ENCODE measurements around the gene JMJD7.

Gene JMJD7

GRCh38 chr15:41795996-41796856 is 31.7 kb upstream of the JMJD7 start:
- Histone ChIP-seq H3K9me2 (replicated peaks; ENCODE audit: control insufficient read depth, low read length) (no peaks in the 10 kb centered on the region), H3K4me3 (ENCODE audit: low read length) (no peak overlapping the region), H3K4me1 (ENCODE audit: control insufficient read depth, low read length) (peaks cover 36% of the 10 kb centered on the region), H3K36me3 (ENCODE audit: control insufficient read depth, low read length) (no peaks in the 10 kb centered on the region), H3K4me2 (ENCODE audit: low read length) (peak overlapping the region; percentile 0; the same call in 1 of the 2 replicates), H3K79me2 (ENCODE audit: control insufficient read depth, low read length) (no peaks in the 10 kb centered on the region), H4K20me1 (ENCODE audit: control insufficient read depth, insufficient read depth, low read depth, low read length) (no peaks in the 10 kb centered on the region), H3K9me3 (ENCODE audit: control insufficient read depth, insufficient read depth, low read length) (no peaks in the 10 kb centered on the region), H3F3A (ENCODE audit: control insufficient read depth, insufficient read depth) (0 out of 2 replicates have a peak, but pooled peaks cover 2% of the 10 kb centered on the region), H3K27ac (ENCODE audit: low read depth, low read length) (no peak overlapping the region), H3K27me3 (ENCODE audit: control insufficient read depth, low read length) (no peaks in the 10 kb centered on the region)
- TF ChIP-seq, protein P1, sequence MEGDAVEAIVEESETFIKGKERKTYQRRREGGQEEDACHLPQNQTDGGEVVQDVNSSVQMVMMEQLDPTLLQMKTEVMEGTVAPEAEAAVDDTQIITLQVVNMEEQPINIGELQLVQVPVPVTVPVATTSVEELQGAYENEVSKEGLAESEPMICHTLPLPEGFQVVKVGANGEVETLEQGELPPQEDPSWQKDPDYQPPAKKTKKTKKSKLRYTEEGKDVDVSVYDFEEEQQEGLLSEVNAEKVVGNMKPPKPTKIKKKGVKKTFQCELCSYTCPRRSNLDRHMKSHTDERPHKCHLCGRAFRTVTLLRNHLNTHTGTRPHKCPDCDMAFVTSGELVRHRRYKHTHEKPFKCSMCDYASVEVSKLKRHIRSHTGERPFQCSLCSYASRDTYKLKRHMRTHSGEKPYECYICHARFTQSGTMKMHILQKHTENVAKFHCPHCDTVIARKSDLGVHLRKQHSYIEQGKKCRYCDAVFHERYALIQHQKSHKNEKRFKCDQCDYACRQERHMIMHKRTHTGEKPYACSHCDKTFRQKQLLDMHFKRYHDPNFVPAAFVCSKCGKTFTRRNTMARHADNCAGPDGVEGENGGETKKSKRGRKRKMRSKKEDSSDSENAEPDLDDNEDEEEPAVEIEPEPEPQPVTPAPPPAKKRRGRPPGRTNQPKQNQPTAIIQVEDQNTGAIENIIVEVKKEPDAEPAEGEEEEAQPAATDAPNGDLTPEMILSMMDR (IDR thresholded peaks at IDR 0.05; ENCODE audit: low read depth, low read length, poor library complexity, severe bottlenecking), result no peak
- TF ChIP-seq EZH2phosphoT487 (IDR thresholded peaks at IDR 0.05; ENCODE audit: borderline replicate concordance, low read length), result no peak

DNA sequence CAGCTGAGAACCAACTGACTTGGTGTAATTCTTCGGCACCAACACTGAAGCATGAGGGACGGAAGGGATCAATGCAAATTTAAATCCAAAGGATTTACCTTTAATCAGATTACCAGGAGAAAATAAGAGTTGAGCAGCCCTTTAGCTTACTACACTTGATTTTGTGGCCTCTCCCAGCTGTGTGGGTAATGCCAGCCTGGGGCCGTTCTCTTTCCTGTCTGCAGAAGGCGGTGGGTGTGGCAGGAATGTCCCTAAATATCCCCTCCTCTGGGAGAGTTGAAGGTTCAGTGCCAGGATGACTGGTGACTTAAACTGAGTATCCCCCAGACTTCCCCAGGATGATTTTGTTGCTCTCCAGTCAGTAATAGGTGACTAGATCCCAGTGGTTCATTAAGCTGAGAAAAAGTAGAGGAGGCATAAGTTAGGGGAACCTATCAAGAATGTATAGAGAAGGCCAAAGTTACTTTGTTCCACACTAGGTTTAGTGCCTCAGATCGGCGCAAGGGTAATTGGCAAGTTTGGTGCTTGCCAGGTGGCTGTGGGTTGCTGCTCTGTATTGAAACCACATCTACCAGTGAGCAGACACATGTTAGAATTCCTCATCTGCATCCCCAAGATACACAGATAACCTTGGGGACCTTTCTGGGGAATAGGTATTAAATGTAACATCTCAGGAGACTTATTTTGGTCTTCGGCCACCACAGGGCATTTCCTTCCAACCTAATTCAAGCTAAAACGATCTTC is 30.5 kb upstream of the JMJD7 start:
- H3K27ac ChIP-seq (ENCODE audit: low read depth, low read length), result no peak overlapping the region
- H3K4me3 ChIP-seq (ENCODE audit: low read length), result no peak overlapping the region
- H3K4me1 ChIP-seq (ENCODE audit: control insufficient read depth, low read length), result peaks cover 25% of the 10 kb centered on the region
- no peaks in the 10 kb centered on the region for H3K9me2 ChIP-seq (replicated peaks; ENCODE audit: control insufficient read depth, low read length)
- no peaks in the 10 kb centered on the region for H3K36me3 ChIP-seq (ENCODE audit: control insufficient read depth, low read length)
- 0 out of 2 replicates have a peak, but pooled peaks cover 2% of the 10 kb centered on the region for H3F3A ChIP-seq (ENCODE audit: control insufficient read depth, insufficient read depth)
- no peaks in the 10 kb centered on the region for H3K9me3 ChIP-seq (ENCODE audit: control insufficient read depth, insufficient read depth, low read length)
- no peak overlapping the region for H3K4me2 ChIP-seq (ENCODE audit: low read length)
- H4K20me1 ChIP-seq (ENCODE audit: control insufficient read depth, insufficient read depth, low read depth, low read length), result no peaks in the 10 kb centered on the region
- TF ChIP-seq EZH2phosphoT487 (IDR thresholded peaks at IDR 0.05; ENCODE audit: borderline replicate concordance, low read length), result no peak
- TF ChIP-seq, protein P1 (IDR thresholded peaks at IDR 0.05; ENCODE audit: low read depth, low read length, poor library complexity, severe bottlenecking), result no peak
- H3K79me2 ChIP-seq (ENCODE audit: control insufficient read depth, low read length), result no peaks in the 10 kb centered on the region
- H3K27me3 ChIP-seq (ENCODE audit: control insufficient read depth, low read length), result no peaks in the 10 kb centered on the region

DNA sequence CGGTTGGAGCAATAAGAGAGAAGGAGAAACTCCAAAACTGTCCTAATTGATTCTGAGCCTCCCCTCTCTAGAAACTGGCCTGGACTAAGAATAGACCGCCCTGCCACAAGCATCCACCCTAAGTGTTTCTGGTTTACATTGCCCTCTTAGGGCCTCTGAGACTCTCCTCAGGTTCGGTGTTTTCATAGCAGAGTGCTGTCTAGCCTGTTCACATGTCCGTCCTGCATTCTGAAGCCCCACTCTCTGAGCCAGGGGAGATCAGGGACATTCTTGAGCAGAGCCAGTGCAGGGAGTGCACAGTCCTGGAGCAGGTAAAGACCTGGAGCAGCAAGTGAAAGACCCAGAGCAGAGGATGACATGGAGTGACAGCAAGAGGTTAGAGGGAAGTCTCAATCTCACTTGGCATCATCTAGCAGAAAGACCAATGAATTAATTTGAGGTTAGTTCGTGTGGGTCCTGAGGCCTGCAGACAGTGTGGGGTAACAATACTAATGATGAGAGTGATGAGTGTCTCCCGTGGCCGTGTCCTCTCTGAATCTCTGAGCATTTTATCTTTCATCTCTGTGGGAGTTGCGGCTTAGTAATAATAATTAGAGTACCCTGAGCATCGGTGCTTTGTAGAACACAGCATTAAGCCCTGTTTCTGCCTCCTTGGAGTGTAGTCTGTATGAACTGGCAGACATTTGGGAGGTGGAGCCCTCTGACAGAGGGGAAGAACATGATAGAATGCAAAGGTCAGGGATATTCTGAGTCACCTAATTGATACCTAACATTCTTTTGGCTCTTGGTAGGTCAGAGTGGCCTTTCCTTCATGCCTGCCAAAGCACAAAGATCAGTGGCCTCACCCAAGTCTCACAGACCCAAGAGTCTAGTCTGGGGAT is 29.0 kb upstream of the JMJD7 start:
- H3K9me2 ChIP-seq (replicated peaks; ENCODE audit: control insufficient read depth, low read length), result no peaks in the 10 kb centered on the region
- H3F3A ChIP-seq (ENCODE audit: control insufficient read depth, insufficient read depth), result 0 out of 2 replicates have a peak, but pooled peaks cover 2% of the 10 kb centered on the region
- no peaks in the 10 kb centered on the region for H3K79me2 ChIP-seq (ENCODE audit: control insufficient read depth, low read length)
- H4K20me1 ChIP-seq (ENCODE audit: control insufficient read depth, insufficient read depth, low read depth, low read length), result no peaks in the 10 kb centered on the region
- no peaks in the 10 kb centered on the region for H3K9me3 ChIP-seq (ENCODE audit: control insufficient read depth, insufficient read depth, low read length)
- H3K36me3 ChIP-seq (ENCODE audit: control insufficient read depth, low read length), result no peaks in the 10 kb centered on the region
- H3K4me1 ChIP-seq (ENCODE audit: control insufficient read depth, low read length), result peaks cover 25% of the 10 kb centered on the region
- no peak overlapping the region for H3K4me3 ChIP-seq (ENCODE audit: low read length)
- no peak for TF ChIP-seq EZH2phosphoT487 (IDR thresholded peaks at IDR 0.05; ENCODE audit: borderline replicate concordance, low read length)
- TF ChIP-seq, protein P1 (IDR thresholded peaks at IDR 0.05; ENCODE audit: low read depth, low read length, poor library complexity, severe bottlenecking), result no peak
- no peak overlapping the region for H3K4me2 ChIP-seq (ENCODE audit: low read length)
- H3K27ac ChIP-seq (ENCODE audit: low read depth, low read length), result no peak overlapping the region
- H3K27me3 ChIP-seq (ENCODE audit: control insufficient read depth, low read length), result no peaks in the 10 kb centered on the region

Data from DOHH2 (cell line).